Uterus (tissue), 2 donors: ENCODE results near the gene MRPL55.

Experiments used
- POLR2A ChIP-seq, 2 donors: fragments of 450-650 bp; IDR thresholded peaks; one replicate each; pipeline ENCODE4 v1.6.1; 2016; ENCODE audit warnings: antibody characterized with exemption in 2 of 2, mild to moderate bottlenecking in 1 of 2, moderate library complexity in 1 of 2
- TF ChIP-seq, protein P1 (sequence below), 4 experiments: fragments of 200-600 bp in 2 of 4; fragments of 450-650 bp in 2 of 4; sonication (generic) in 2 of 4; IDR thresholded peaks; one replicate each; pipeline ENCODE4 v1.5.1; 2016 to 2019; ENCODE audit warnings: antibody characterized with exemption in 4 of 4, mild to moderate bottlenecking in 2 of 4, moderate library complexity in 1 of 4

DNA sequence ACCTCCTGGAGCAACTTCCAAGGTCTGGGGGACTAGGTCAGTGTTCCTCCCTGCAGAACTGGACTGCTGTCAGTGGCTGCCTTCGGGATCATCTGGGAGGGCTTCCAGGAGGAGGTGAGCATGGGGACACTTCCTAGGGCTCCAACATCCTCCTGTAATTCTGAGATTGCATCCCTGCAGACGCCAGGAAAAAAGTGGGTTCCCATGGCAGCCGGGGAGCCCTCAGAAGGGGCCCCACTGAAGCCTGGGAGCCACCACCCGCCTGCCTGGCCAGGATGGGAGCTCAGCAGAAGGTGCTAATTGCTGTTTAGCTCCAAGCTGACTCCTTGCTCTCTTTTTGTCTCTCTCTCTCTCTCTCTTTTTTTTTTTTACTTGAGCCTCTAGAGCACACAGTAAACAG lies 42.7 kb downstream of the MRPL55 start:
- TF ChIP-seq, protein P1, sequence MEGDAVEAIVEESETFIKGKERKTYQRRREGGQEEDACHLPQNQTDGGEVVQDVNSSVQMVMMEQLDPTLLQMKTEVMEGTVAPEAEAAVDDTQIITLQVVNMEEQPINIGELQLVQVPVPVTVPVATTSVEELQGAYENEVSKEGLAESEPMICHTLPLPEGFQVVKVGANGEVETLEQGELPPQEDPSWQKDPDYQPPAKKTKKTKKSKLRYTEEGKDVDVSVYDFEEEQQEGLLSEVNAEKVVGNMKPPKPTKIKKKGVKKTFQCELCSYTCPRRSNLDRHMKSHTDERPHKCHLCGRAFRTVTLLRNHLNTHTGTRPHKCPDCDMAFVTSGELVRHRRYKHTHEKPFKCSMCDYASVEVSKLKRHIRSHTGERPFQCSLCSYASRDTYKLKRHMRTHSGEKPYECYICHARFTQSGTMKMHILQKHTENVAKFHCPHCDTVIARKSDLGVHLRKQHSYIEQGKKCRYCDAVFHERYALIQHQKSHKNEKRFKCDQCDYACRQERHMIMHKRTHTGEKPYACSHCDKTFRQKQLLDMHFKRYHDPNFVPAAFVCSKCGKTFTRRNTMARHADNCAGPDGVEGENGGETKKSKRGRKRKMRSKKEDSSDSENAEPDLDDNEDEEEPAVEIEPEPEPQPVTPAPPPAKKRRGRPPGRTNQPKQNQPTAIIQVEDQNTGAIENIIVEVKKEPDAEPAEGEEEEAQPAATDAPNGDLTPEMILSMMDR (IDR thresholded peaks at IDR 0.05) = no peak
- TF ChIP-seq POLR2A (IDR thresholded peaks at IDR 0.05) = no peak
